ENCODE data around the gene SEMA5A. TPM values are rescaled to one million over a fixed set of nuclear protein-coding genes. Genes with fewer than 3 reads are reported as not detected.

The SEMA5A gene
- total RNA-seq, 2 donors from 2014 or later: 3.4 to 40.2 TPM

DNA sequence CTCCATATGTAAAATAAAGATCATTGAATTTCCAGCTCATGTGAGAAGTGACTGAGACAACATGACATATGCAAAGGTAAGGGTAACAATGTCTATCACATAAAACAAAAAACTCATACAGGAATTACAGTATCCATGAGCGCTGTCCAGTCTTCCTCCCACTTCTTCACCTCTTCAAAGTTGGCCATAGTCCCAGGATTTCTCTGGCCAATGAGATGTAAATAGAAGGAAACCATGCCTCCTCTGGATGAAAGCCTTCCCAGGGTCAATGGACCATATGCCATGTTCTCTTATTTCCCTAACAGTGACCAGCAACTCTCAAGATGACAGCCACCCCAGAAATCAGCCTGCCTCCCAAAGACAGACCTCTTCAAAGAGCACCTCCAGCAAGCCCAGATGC is 75.5 kb downstream of the SEMA5A start:
- no peak for ATAC-seq
- no peaks in the 10 kb centered on the region for H3K9me3 ChIP-seq
- WGBS, 2 donors: 87 to 100% methylated on average over 1 of the region's 1 CpG
- H3K4me3 ChIP-seq: no peak overlapping the region
- TF ChIP-seq POLR2A (IDR thresholded peaks at IDR 0.05) (no peak), CTCF (IDR thresholded peaks at IDR 0.05) (no peak)
- H3K4me1 ChIP-seq: peaks cover 4% of the 10 kb centered on the region
- H3K36me3 ChIP-seq (replicated peaks in 1 of 2; ENCODE audit: insufficient read depth in 1 of 2, low read depth in 2 of 2): no peaks in the 10 kb centered on the region
- no peak overlapping the region for H3K27ac ChIP-seq
- intact Hi-C loops (cut with DNase I): no loop called here
- no peak for DNase-seq
- no peaks in the 10 kb centered on the region for H3K27me3 ChIP-seq

DNA sequence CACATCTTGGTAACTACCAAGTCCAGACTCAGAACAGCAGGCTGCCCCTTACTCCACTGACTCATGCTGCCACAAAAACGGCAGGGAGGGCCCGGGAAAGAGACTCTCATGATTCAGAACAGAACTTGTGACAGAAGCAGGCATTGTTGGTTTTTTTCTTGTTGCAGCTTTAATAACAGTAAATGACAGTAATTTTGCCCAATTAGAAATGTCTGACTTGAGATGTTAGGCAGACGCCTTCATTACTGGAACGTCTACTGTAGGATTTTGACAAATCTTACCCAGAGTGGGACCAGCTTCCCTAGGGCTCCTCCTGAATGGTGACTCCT is 77.9 kb downstream of the SEMA5A start:
- Histone ChIP-seq H3K27me3 (no peaks in the 10 kb centered on the region), H3K4me3 (no peak overlapping the region), H3K4me1 (peaks cover 4% of the 10 kb centered on the region), H3K27ac (no peak overlapping the region), H3K9me3 (no peaks in the 10 kb centered on the region), H3K36me3 (replicated peaks in 1 of 2; ENCODE audit: insufficient read depth in 1 of 2, low read depth in 2 of 2) (no peaks in the 10 kb centered on the region)
- TF ChIP-seq POLR2A (IDR thresholded peaks at IDR 0.05) (no peak), CTCF (IDR thresholded peaks at IDR 0.05) (no peak)
- ATAC-seq: no peak
- 81 to 83% methylated on average over 4 of the region's 4 CpGs for WGBS, 2 donors
- intact Hi-C loops (cut with DNase I): no loop called here
- DNase-seq: no peak

DNA sequence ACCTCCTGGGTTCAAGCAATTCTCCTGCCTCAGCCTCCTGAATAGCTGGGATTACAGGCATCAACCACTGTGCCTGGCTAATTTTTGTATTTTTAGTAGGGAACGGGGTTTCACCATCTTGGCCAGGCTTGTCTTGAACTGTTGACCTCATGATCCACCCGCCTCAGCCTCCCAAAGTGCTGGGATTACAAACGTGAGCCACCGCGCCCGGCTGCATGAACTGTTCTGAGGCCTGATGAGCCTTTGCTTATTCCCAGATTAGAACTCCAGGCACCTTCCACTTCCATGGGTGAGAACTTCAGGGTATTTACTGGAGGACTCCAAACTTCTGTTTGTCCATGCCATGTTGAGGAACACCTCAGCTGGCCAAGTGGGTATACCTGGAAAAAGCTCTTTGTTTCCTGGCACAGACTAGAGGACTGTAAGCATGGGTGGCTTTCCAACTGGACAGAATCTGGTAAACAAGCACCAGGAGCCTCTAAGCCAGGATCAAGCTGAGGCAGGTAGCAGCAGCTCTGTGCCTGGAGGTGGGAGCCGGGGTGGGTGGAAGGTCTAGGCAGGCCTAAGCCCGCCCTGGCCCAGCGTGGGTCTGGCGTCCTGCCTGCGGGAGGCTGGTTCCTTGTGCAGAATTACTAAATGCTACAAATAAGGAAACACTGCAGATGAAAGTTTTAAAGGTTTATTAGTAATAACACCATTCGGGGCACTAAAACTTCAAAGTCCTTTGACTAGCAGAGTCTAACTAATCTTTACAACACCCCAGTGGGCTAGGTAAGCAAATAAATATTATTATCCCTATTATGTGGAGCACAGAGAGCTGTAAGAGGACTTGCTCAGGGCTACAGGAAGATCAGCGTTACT is 78.4 kb downstream of the SEMA5A start:
- DNase-seq (peak in 2 of 4 donors; percentile 18 to 27), ATAC-seq (no peak)
- intact Hi-C loops (cut with DNase I): no loop called here
- no peaks in the 10 kb centered on the region for H3K27me3 ChIP-seq
- H3K27ac ChIP-seq: no peak overlapping the region
- TF ChIP-seq POLR2A (IDR thresholded peaks at IDR 0.05) (no peak), CTCF (IDR thresholded peaks at IDR 0.05) (no peak)
- H3K36me3 ChIP-seq (replicated peaks in 1 of 2; ENCODE audit: insufficient read depth in 1 of 2, low read depth in 2 of 2): no peaks in the 10 kb centered on the region
- peaks cover 4% of the 10 kb centered on the region for H3K4me1 ChIP-seq
- H3K4me3 ChIP-seq: no peak overlapping the region
- whole genome bisulfite sequencing, 2 donors: 88 to 91% methylated on average over 13 of the region's 13 CpGs
- H3K9me3 ChIP-seq: no peaks in the 10 kb centered on the region

- Histone ChIP-seq H3K27ac (no peak overlapping the region), H3K4me3 (no peak overlapping the region), H3K36me3 (replicated peaks in 1 of 2; ENCODE audit: insufficient read depth in 1 of 2, low read depth in 2 of 2) (no peaks in the 10 kb centered on the region), H3K27me3 (no peaks in the 10 kb centered on the region), H3K4me1 (peaks cover 4% of the 10 kb centered on the region), H3K9me3 (no peaks in the 10 kb centered on the region)
- WGBS, 2 donors: 87 to 88% methylated on average over 1 of the region's 1 CpG
- DNase-seq (no peak), ATAC-seq (no peak)
- TF ChIP-seq CTCF (IDR thresholded peaks at IDR 0.05) (no peak), POLR2A (IDR thresholded peaks at IDR 0.05) (no peak)
- intact Hi-C loops (cut with DNase I): no loop called here
These were observed 79.2 kb downstream of the SEMA5A start for GRCh38 chr5:9466697-9467096.

GRCh38 chr5:9464478-9464877 is 81.4 kb downstream of the SEMA5A start:
- intact Hi-C loops (cut with DNase I): no loop called here
- no peak for TF ChIP-seq CTCF (IDR thresholded peaks at IDR 0.05)
- DNase-seq: no peak

More at GRCh38 chr5:9464478-9464877, 81.4 kb downstream of the SEMA5A start:
- 89 to 90% methylated on average over 5 of the region's 5 CpGs for WGBS, 2 donors
- Histone ChIP-seq H3K27ac (no peak overlapping the region), H3K36me3 (replicated peaks in 1 of 2; ENCODE audit: insufficient read depth in 1 of 2, low read depth in 2 of 2) (no peaks in the 10 kb centered on the region), H3K27me3 (no peaks in the 10 kb centered on the region), H3K4me1 (peaks cover 4% of the 10 kb centered on the region), H3K4me3 (no peak overlapping the region), H3K9me3 (no peaks in the 10 kb centered on the region)
- ATAC-seq: no peak
